D721Med (cell line): ENCODE data around the gene PEX12.
"Not testable (repeated sequence)": the region's sequence is repeated elsewhere in the genome, so short reads cannot be mapped to it uniquely, and the experiment has no call there.

ENCODE experiments used
- DNase-seq: peaks from one replicate; pipeline ENCODE4 v3.0.0; 2011; ENCODE audit warnings: low spot score; ENCODE audit not compliant: insufficient read length
- FAIRE-seq: peaks from 2 replicates; lab custom pipeline; 2011; peaks lifted over from hg19 to GRCh38; lab: Jason Lieb, UNC
- TF ChIP-seq, protein P1 (sequence below): IDR thresholded peaks from 2 replicates; pipeline ENCODE4 v1.5.1; 2012; ENCODE audit warnings: mild to moderate bottlenecking, control low read depth; ENCODE audit not compliant: insufficient read depth; ENCODE audit errors: missing control alignments

The PEX12 gene

DNA sequence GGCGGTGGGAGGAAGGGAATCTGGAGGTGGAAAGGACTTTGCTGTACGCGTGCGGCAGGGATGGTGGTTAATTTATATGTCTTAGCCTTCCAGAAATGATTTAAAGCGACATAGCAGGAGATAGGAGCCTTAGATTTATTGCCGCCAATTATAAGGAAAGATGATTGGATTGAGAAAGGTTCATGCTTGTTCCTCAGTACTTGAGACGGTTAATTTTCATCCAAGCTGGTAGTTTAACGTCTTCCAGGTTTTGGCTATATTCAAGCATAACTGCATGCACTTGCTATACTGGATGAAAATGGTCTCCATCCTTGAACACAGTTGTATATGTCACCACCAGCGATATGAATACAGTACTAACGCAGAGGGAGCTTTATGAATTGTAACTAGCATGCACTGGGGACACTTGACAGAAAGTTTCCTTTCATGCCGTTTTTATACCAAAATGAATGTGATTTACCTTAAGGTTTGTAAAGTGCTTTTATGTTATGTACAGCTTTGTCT is 610 bp upstream of the PEX12 start:
- DNase-seq: no peak
- FAIRE-seq: no peak
- TF ChIP-seq, protein P1, sequence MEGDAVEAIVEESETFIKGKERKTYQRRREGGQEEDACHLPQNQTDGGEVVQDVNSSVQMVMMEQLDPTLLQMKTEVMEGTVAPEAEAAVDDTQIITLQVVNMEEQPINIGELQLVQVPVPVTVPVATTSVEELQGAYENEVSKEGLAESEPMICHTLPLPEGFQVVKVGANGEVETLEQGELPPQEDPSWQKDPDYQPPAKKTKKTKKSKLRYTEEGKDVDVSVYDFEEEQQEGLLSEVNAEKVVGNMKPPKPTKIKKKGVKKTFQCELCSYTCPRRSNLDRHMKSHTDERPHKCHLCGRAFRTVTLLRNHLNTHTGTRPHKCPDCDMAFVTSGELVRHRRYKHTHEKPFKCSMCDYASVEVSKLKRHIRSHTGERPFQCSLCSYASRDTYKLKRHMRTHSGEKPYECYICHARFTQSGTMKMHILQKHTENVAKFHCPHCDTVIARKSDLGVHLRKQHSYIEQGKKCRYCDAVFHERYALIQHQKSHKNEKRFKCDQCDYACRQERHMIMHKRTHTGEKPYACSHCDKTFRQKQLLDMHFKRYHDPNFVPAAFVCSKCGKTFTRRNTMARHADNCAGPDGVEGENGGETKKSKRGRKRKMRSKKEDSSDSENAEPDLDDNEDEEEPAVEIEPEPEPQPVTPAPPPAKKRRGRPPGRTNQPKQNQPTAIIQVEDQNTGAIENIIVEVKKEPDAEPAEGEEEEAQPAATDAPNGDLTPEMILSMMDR: no peak

DNA sequence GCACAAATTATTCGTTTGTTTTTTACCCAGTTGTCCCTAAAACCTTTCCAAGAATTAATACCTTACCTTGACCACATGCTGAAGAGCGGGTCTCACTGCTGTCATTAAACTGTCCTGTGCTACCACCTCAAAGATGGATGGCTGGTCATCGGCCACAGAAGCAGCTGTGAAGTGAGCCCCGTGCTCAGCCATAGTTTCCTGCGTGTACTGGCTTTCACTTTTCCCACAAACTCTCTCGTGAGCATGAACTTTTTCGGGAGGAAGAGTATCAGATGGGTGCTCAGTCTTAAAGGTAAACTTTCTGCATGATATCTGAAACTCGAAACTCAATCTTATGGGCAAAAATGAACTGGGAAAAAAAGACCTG is 558 bp downstream of the PEX12 start:
- no peak for FAIRE-seq
- TF ChIP-seq, protein P1: no peak
- no peak for DNase-seq

DNA sequence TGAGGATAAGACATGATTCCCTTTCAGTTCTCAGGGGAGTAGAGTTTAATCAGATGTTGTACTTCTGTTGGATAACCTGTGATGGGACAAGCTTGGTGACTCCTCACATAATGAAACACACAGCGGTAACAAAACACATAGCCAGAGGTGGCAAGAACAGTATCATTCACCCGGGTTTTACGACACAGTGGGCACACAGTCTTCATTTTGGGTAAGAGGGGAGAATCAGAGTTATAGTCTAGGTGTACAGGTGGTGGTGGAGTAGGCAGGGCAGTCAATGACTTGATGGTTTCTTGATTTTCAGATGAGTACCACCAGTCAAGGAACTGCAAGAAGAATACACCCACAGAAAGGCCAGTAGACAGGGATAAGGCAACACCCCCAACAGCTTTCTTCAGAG is 2.6 kb downstream of the PEX12 start:
- DNase-seq: no peak
- no peak for FAIRE-seq
- TF ChIP-seq, protein P1: no peak

DNA sequence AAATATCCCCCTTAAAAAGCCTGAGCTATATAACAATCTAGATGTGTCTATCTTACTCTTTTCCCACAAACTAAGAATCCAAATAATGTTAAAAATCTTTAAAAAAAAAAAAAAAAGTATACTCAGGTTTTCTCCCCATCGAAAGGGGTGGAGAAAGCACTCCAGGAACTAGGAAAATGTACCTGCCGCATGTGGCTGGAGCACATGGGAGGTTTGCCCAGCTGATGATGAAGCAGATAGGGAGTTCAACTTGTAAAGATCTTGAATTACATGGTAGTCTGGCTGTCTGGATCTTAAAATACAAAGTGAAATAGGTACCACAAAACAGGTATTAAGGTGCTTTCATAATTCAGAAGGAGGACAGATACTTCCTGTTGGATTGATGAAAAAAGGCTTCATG is 9.0 kb downstream of the PEX12 start:
- DNase-seq (no peak), FAIRE-seq (no peak)
- TF ChIP-seq, protein P1: no peak

DNA sequence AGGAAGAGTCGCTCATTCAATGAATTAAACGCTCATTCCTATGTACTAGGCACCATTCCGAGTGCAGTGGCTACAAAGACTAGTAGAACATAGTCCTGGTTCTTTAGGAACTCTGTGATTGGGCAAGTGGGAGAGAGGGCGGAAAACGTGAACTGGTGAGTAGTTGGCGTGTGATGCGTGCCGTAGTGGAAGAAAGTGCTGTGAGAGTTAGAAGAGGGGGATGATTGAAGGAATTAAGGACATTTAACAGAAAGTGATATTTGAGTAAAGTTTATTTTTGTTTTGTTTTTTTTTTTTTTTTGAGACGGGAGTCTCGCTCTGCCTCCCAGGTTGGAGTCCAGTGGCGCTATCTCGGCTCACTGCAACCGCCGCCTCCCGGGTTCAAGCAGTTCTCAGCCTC is 9.8 kb downstream of the PEX12 start:
- TF ChIP-seq, protein P1: no peak
- DNase-seq (no peak), FAIRE-seq (no peak)

DNA sequence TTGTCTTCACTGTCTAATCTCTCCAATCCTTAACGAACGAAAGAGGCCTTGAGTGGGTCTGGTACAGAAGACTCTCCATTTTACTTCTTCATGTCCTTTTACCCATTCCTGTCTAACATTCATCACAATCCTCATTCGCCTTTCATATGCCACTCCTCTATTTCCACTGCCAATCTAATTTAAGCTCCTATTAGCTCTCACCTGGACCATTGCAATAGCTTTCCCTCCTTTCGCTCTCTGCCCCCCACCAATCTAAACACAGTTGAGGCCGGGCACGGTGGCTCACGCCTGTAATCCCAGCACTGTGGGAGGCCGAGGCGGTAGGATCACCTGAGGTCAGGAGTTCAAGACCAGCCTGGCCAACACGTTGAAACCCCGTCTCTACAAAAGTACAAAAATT is 11.4 kb downstream of the PEX12 start:
- FAIRE-seq: no peak
- no peak for DNase-seq
- TF ChIP-seq, protein P1: no peak

DNA sequence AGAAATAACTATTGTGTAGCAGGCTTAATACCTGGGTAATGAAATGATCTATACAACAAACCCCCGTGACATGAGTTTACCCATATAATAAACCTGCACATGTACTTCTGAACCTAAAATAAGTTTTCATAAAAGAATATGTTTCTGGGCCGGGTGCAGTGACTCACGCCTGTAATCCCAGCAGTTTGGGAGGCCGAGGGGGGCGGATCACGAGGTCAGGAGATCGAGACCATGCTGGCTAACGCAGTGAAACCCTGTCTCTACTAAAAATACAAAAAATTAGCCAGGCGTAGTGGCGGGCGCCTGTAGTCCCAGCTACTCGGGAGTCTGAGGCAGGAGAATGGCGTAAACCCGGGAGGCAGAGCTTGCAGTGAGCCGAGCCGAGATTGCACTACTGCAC is 15.2 kb downstream of the PEX12 start:
- not testable (repeated sequence) for FAIRE-seq, DNase-seq

DNA sequence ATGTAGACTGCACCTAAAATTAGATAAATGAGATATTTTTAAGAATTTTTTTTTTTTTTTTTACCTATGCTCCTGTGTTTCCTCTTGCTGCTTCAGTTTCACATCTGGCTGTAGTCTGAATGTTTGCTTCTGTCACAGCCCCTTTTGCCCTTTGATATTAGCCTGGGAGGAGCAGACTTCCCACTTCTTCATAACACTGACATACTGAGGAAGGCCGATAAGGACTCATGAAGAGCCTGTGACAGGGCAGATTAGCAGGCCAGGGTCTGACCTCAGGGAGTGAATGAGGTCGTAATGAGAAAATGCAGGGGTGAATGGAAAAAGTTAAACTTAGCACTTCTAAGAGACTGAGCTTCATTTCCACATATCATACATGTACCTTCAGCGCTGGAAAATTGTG is 17.7 kb downstream of the PEX12 start, which contains the start of gene SLFN14:
Gene SLFN14, minus strand, starts transcription at position 117 of the 400 bp plus-strand sequence. CDS start 2,757 bp downstream, outside the sequence.
- TF ChIP-seq, protein P1: no peak
- DNase-seq: no peak
- no peak for FAIRE-seq
